Esophagus muscularis mucosa (tissue), 4 donors: ENCODE data around the gene GALNTL6.

Source experiments
- EP300 ChIP-seq: sonication (generic); formaldehyde crosslinking; IDR thresholded peaks from one replicate; pipeline ENCODE4 v1.6.1; 2017; ENCODE audit warnings: antibody characterized with exemption
- POLR2A ChIP-seq: fragments of 450-650 bp; IDR thresholded peaks from one replicate; pipeline ENCODE4 v1.6.1; 2017; ENCODE audit warnings: antibody characterized with exemption, moderate library complexity, mild to moderate bottlenecking, low read depth
- POLR2AphosphoS5 ChIP-seq, 2 donors: sonication (generic); formaldehyde crosslinking; IDR thresholded peaks; one replicate each; pipeline ENCODE4 v1.6.1; 2017; ENCODE audit warnings: antibody characterized with exemption in 2 of 2
- TF ChIP-seq, protein P1 (sequence below), 3 experiments: fragments of 200-600 bp in 2 of 3; fragments of 450-650 bp in 1 of 3; sonication (generic) in 2 of 3; IDR thresholded peaks; one replicate each; pipeline ENCODE4 v1.5.1; 2017 to 2019; ENCODE audit warnings: antibody characterized with exemption in 3 of 3, mild to moderate bottlenecking in 2 of 3, moderate library complexity in 1 of 3

- TF ChIP-seq EP300 (no peak), POLR2A (no peak), POLR2AphosphoS5 (IDR thresholded peaks at IDR 0.05) (no peak)
- TF ChIP-seq, protein P1, sequence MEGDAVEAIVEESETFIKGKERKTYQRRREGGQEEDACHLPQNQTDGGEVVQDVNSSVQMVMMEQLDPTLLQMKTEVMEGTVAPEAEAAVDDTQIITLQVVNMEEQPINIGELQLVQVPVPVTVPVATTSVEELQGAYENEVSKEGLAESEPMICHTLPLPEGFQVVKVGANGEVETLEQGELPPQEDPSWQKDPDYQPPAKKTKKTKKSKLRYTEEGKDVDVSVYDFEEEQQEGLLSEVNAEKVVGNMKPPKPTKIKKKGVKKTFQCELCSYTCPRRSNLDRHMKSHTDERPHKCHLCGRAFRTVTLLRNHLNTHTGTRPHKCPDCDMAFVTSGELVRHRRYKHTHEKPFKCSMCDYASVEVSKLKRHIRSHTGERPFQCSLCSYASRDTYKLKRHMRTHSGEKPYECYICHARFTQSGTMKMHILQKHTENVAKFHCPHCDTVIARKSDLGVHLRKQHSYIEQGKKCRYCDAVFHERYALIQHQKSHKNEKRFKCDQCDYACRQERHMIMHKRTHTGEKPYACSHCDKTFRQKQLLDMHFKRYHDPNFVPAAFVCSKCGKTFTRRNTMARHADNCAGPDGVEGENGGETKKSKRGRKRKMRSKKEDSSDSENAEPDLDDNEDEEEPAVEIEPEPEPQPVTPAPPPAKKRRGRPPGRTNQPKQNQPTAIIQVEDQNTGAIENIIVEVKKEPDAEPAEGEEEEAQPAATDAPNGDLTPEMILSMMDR (IDR thresholded peaks at IDR 0.05), result no peak
Observed at GRCh38 chr4:171896426-171896825, 83.2 kb downstream of the GALNTL6 start.
